Breast epithelium (tissue), 3 donors: ENCODE results near the gene KDM6A.

Experiments used
- POLR2A ChIP-seq: fragments of 450-650 bp; IDR thresholded peaks from one replicate; pipeline ENCODE4 v1.6.1; 2016; ENCODE audit warnings: antibody characterized with exemption, mild to moderate bottlenecking, moderate library complexity
- POLR2AphosphoS5 ChIP-seq, 3 donors: sonication (generic); formaldehyde crosslinking; IDR thresholded peaks; one replicate each; pipeline ENCODE4 v1.6.1; 2017; ENCODE audit warnings: antibody characterized with exemption in 3 of 3
- TF ChIP-seq, protein P1 (sequence below), 3 donors: fragments of 450-650 bp; IDR thresholded peaks; one replicate each; pipeline ENCODE4 v1.5.1; 2016 to 2017; ENCODE audit warnings: antibody characterized with exemption in 3 of 3, mild to moderate bottlenecking in 3 of 3, moderate library complexity in 3 of 3

GRCh38 chrX:44974451-44974850 lies 101.5 kb downstream of the KDM6A start:
- TF ChIP-seq, protein P1, sequence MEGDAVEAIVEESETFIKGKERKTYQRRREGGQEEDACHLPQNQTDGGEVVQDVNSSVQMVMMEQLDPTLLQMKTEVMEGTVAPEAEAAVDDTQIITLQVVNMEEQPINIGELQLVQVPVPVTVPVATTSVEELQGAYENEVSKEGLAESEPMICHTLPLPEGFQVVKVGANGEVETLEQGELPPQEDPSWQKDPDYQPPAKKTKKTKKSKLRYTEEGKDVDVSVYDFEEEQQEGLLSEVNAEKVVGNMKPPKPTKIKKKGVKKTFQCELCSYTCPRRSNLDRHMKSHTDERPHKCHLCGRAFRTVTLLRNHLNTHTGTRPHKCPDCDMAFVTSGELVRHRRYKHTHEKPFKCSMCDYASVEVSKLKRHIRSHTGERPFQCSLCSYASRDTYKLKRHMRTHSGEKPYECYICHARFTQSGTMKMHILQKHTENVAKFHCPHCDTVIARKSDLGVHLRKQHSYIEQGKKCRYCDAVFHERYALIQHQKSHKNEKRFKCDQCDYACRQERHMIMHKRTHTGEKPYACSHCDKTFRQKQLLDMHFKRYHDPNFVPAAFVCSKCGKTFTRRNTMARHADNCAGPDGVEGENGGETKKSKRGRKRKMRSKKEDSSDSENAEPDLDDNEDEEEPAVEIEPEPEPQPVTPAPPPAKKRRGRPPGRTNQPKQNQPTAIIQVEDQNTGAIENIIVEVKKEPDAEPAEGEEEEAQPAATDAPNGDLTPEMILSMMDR (IDR thresholded peaks at IDR 0.05) = no peak
- TF ChIP-seq POLR2AphosphoS5 (IDR thresholded peaks at IDR 0.05) (no peak), POLR2A (no peak)
